HG02852 (cell line): ENCODE data around the gene KLHL1.

Experiments used
- ATAC-seq: cut with Tn5 transposase; IDR thresholded peaks from one replicate; pipeline ENCODE4 v1.9.1; 2021; ENCODE audit warnings: mild to moderate bottlenecking, moderate library complexity; ENCODE audit not compliant: unreplicated experiment

The KLHL1 gene

GRCh38 chr13:69879936-69880335, 228.3 kb downstream of the KLHL1 start:
- no peak for ATAC-seq

- no peak for ATAC-seq
Measured at GRCh38 chr13:69872321-69873047, 235.8 kb downstream of the KLHL1 start.

- no peak for ATAC-seq
Measured at GRCh38 chr13:69866555-69866954, 241.7 kb downstream of the KLHL1 start.

GRCh38 chr13:69857183-69857821, 250.9 kb downstream of the KLHL1 start:
- ATAC-seq, result peak; percentile 91

- no peak for ATAC-seq
Measured at GRCh38 chr13:69856331-69856730, 251.9 kb downstream of the KLHL1 start.

- ATAC-seq, result no peak
Measured at GRCh38 chr13:69828527-69828926, 279.7 kb downstream of the KLHL1 start.

- ATAC-seq, result no peak
Measured at GRCh38 chr13:69820180-69820579, 288.1 kb downstream of the KLHL1 start.

GRCh38 chr13:69817333-69817869, 290.9 kb downstream of the KLHL1 start:
- no peak for ATAC-seq

- ATAC-seq, result no peak
Measured at GRCh38 chr13:69809152-69809551, 299.1 kb downstream of the KLHL1 start.

GRCh38 chr13:69796256-69796655, 312.0 kb downstream of the KLHL1 start:
- ATAC-seq, result no peak

- ATAC-seq, result no peak
Measured at GRCh38 chr13:69793783-69794453, 314.3 kb downstream of the KLHL1 start.

- ATAC-seq, result no peak
Measured at GRCh38 chr13:69776937-69777336, 331.3 kb downstream of the KLHL1 start.

- no peak for ATAC-seq
Measured at GRCh38 chr13:69769608-69770007, 338.6 kb downstream of the KLHL1 start.

GRCh38 chr13:69761581-69761980, 346.7 kb downstream of the KLHL1 start:
- no peak for ATAC-seq

- no peak for ATAC-seq
Measured at GRCh38 chr13:69755101-69755500, 353.2 kb downstream of the KLHL1 start.

- no peak for ATAC-seq
Measured at GRCh38 chr13:69751259-69751658, 357.0 kb downstream of the KLHL1 start.

GRCh38 chr13:69737129-69737935, 370.9 kb downstream of the KLHL1 start:
- no peak for ATAC-seq

- ATAC-seq, result no peak
Measured at GRCh38 chr13:69721631-69722030, 386.6 kb downstream of the KLHL1 start.

GRCh38 chr13:69720278-69720983, 387.8 kb downstream of the KLHL1 start:
- ATAC-seq, result no peak

GRCh38 chr13:69706807-69707206, 401.4 kb downstream of the KLHL1 start:
- ATAC-seq, result no peak
